OCI-LY1 (cell line): ENCODE measurements around the gene LAX1.

Source experiments
- H2AFZ ChIP-seq: fragments of 200-600 bp; sonication (generic), shearing (Covaris generic); 2 replicates; pipeline ENCODE4 v1.6.0; 2014; ENCODE audit warnings: antibody characterized with exemption, mild to moderate bottlenecking, low read length
- H3F3A ChIP-seq: fragments of 200-600 bp; sonication (generic), shearing (Covaris generic); 2 replicates; pipeline ENCODE4 v1.6.0; 2014; ENCODE audit warnings: mild to moderate bottlenecking, antibody characterized with exemption, low read length, moderate library complexity; ENCODE audit not compliant: insufficient read depth
- H3K27ac ChIP-seq: fragments of 200-600 bp; sonication (generic); 2 replicates; pipeline ENCODE4 v1.5.1; 2014; ENCODE audit warnings: low read length, mixed run types, mild to moderate bottlenecking, low read depth; ENCODE audit not compliant: poor library complexity, severe bottlenecking
- H3K27me3 ChIP-seq: fragments of 200-600 bp; sonication (generic); 2 replicates; pipeline ENCODE4 v1.6.0; 2014; ENCODE audit warnings: antibody characterized with exemption, mild to moderate bottlenecking, low read length, moderate library complexity; ENCODE audit not compliant: insufficient read depth
- H3K36me3 ChIP-seq: fragments of 200-600 bp; sonication (generic); 2 replicates; pipeline ENCODE4 v1.6.1; 2014; ENCODE audit warnings: mild to moderate bottlenecking, antibody characterized with exemption, low read length, moderate library complexity, mixed read lengths; ENCODE audit not compliant: insufficient read depth
- H3K4me1 ChIP-seq: fragments of 200-600 bp; sonication (generic); 2 replicates; pipeline ENCODE4 v1.5.1; 2014; ENCODE audit warnings: mild to moderate bottlenecking, low read length, moderate library complexity; ENCODE audit not compliant: insufficient read depth, severe bottlenecking
- H3K4me2 ChIP-seq: fragments of 200-600 bp; sonication (generic), shearing (Covaris generic); 2 replicates; pipeline ENCODE4 v1.6.1; 2014; ENCODE audit warnings: low read length
- H3K4me3 ChIP-seq: fragments of 200-600 bp; sonication (generic); 2 replicates; pipeline ENCODE4 v1.5.1; 2014; ENCODE audit warnings: low read length, low read depth, mild to moderate bottlenecking, mixed read lengths; ENCODE audit not compliant: poor library complexity, severe bottlenecking
- H3K79me2 ChIP-seq: fragments of 200-600 bp; shearing (Covaris generic); 2 replicates; pipeline ENCODE4 v1.6.1; 2016; ENCODE audit warnings: mixed run types, low read length, mixed read lengths; ENCODE audit not compliant: insufficient read depth
- H3K9ac ChIP-seq: fragments of 200-600 bp; sonication (generic), shearing (Covaris generic); 2 replicates; pipeline ENCODE4 v1.6.1; 2014; ENCODE audit warnings: mild to moderate bottlenecking, low read length, mixed read lengths
- H3K9me2 ChIP-seq: fragments of 200-600 bp; sonication (generic), shearing (Covaris generic); 2 replicates; pipeline ENCODE4 v1.6.1; 2014; ENCODE audit warnings: low read depth, mild to moderate bottlenecking, low read length, mixed read lengths
- H3K9me3 ChIP-seq: fragments of 200-600 bp; shearing (Covaris generic); 2 replicates; pipeline ENCODE4 v1.6.1; 2014; ENCODE audit warnings: low read length, mixed read lengths
- H4K20me1 ChIP-seq: fragments of 200-600 bp; sonication (generic), shearing (Covaris generic); 2 replicates; pipeline ENCODE4 v1.6.0; 2016; ENCODE audit warnings: mild to moderate bottlenecking, low read length; ENCODE audit not compliant: insufficient read depth
- EZH2 ChIP-seq: fragments of 200-600 bp; sonication (generic), shearing (Covaris generic); IDR thresholded peaks from 2 replicates; pipeline ENCODE4 v1.8.0; 2017; ENCODE audit warnings: borderline replicate concordance, mixed run types, mild to moderate bottlenecking, antibody characterized with exemption, low read length, moderate library complexity, mixed read lengths
- TF ChIP-seq, protein P1 (sequence below): fragments of 200-600 bp; sonication (generic), shearing (Covaris generic); IDR thresholded peaks from 2 replicates; pipeline ENCODE4 v1.5.1; 2017; ENCODE audit warnings: mild to moderate bottlenecking, antibody characterized with exemption, low read length, moderate library complexity, mixed read lengths

Gene LAX1

DNA sequence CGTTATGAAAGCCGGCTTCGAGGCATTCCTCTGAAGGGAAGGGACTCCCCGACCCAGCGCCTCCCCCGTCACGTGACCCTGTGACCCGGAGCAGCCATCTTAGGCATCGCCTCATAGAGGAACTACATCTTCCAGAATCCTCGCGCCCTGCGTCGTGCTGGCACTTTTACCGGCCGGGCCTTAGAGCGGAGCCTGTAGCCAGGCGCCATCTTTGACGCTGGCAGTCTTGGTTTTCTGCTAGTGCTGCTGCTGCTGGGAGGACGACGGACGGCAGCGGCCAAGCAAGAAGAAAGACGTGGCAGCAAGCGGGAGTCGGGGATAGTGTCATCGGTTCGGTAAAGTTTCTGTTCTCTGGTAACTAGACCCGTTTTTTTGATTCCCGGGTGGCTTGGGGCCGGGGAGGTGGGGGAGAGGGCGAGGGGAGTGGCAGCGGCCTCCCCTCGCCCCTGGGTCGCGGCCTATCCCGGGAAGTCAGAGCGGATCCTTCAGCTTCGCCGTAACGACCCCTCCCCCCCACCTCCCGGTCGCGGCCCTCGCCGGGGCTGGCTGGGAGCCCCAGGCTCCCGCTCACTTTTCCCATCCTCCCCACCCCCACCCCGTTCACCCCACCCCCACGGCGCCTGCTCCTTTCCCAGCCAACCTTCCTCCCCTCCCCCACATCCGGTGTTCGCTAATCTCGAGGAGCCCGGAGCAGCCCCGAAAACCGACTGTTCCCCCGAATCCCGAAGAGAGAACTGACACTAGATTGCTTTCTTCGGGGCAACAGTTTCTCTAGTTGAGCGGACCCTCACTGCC, 30.7 kb downstream of the LAX1 start, which contains the start of the genes ZBED6 and ZC3H11A:
Gene ZBED6 (plus strand): TSS at position 183 of the 795 bp plus-strand sequence. CDS start 1,900 bp downstream, outside the sequence.
Gene ZC3H11A (plus strand): TSS at position 183 of the 795 bp plus-strand sequence. CDS start 21,448 bp downstream, outside the sequence.
- H3F3A ChIP-seq: no peaks in the 10 kb centered on the region
- H3K4me1 ChIP-seq: peaks cover 29% of the 10 kb centered on the region
- H2AFZ ChIP-seq: peak within 1 kb of the TSS; percentile 100
- H3K79me2 ChIP-seq: peaks cover 48% of the 10 kb centered on the region
- H3K4me3 ChIP-seq: peak within 1 kb of the TSS; percentile 93
- no peaks in the 10 kb centered on the region for H4K20me1 ChIP-seq
- H3K9ac ChIP-seq: peak within 1 kb of the TSS; percentile 92
- 0 out of 2 replicates have a peak, but pooled peaks cover 5% of the 10 kb centered on the region for H3K9me3 ChIP-seq
- TF ChIP-seq EZH2: no peak
- TF ChIP-seq, protein P1, sequence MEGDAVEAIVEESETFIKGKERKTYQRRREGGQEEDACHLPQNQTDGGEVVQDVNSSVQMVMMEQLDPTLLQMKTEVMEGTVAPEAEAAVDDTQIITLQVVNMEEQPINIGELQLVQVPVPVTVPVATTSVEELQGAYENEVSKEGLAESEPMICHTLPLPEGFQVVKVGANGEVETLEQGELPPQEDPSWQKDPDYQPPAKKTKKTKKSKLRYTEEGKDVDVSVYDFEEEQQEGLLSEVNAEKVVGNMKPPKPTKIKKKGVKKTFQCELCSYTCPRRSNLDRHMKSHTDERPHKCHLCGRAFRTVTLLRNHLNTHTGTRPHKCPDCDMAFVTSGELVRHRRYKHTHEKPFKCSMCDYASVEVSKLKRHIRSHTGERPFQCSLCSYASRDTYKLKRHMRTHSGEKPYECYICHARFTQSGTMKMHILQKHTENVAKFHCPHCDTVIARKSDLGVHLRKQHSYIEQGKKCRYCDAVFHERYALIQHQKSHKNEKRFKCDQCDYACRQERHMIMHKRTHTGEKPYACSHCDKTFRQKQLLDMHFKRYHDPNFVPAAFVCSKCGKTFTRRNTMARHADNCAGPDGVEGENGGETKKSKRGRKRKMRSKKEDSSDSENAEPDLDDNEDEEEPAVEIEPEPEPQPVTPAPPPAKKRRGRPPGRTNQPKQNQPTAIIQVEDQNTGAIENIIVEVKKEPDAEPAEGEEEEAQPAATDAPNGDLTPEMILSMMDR: no peak
- H3K27ac ChIP-seq: peak within 1 kb of the TSS; percentile 56
- H3K36me3 ChIP-seq: peaks cover 40% of the 10 kb centered on the region
- no peaks in the 10 kb centered on the region for H3K9me2 ChIP-seq
- H3K27me3 ChIP-seq: no peaks in the 10 kb centered on the region
- peak within 1 kb of the TSS; percentile 94 for H3K4me2 ChIP-seq

GRCh38 chr1:203796236-203796605, 31.2 kb downstream of the LAX1 start:
- Histone ChIP-seq H3K9ac (peak overlapping the region; percentile 92), H2AFZ (no peak overlapping the region), H3K4me2 (peak overlapping the region; percentile 94), H3K36me3 (peaks cover 45% of the 10 kb centered on the region), H3K9me3 (0 out of 2 replicates have a peak, but pooled peaks cover 5% of the 10 kb centered on the region), H3K27ac (peak overlapping the region; percentile 56), H3F3A (no peaks in the 10 kb centered on the region), H4K20me1 (no peaks in the 10 kb centered on the region), H3K4me3 (peak overlapping the region; percentile 93), H3K79me2 (peaks cover 54% of the 10 kb centered on the region), H3K27me3 (no peaks in the 10 kb centered on the region), H3K9me2 (no peaks in the 10 kb centered on the region), H3K4me1 (peaks cover 28% of the 10 kb centered on the region)
- TF ChIP-seq, protein P1: no peak
- no peak for TF ChIP-seq EZH2

GRCh38 chr1:203797216-203797615, 32.2 kb downstream of the LAX1 start:
- Histone ChIP-seq H3K9me2 (no peaks in the 10 kb centered on the region), H3K9me3 (0 out of 2 replicates have a peak, but pooled peaks cover 5% of the 10 kb centered on the region), H3K4me3 (peak overlapping the region; percentile 93), H3K9ac (no peak overlapping the region), H3K4me1 (peaks cover 28% of the 10 kb centered on the region), H3F3A (no peaks in the 10 kb centered on the region), H3K27ac (no peak overlapping the region), H3K36me3 (peaks cover 55% of the 10 kb centered on the region), H3K27me3 (no peaks in the 10 kb centered on the region), H4K20me1 (no peaks in the 10 kb centered on the region), H3K4me2 (peak overlapping the region; percentile 94), H3K79me2 (peaks cover 64% of the 10 kb centered on the region), H2AFZ (no peak overlapping the region)
- no peak for TF ChIP-seq EZH2
- TF ChIP-seq, protein P1: no peak
